Subcutaneous adipose tissue (tissue), 4 donors: ENCODE data around the gene CRYBG2. TPM values are rescaled to one million over a fixed set of nuclear protein-coding genes. Genes with fewer than 3 reads are reported as not detected.

Source experiments
- CTCF ChIP-seq: fragments of 450-650 bp; IDR thresholded peaks from one replicate; pipeline ENCODE4 v1.5.1; 2016; ENCODE audit warnings: low read depth, mild to moderate bottlenecking, control low read depth, antibody characterized with exemption, moderate library complexity
- total RNA-seq, 4 donors: library from RNA; depleted of rRNA; stranded (reverse); fragments of >200 nt; gene quantifications; one replicate each; pipeline ENCODE4 v1.1.0, GENCODE V29; 2016

CRYBG2 gene
- total RNA-seq, 4 donors from 2014 or later = not detected

DNA sequence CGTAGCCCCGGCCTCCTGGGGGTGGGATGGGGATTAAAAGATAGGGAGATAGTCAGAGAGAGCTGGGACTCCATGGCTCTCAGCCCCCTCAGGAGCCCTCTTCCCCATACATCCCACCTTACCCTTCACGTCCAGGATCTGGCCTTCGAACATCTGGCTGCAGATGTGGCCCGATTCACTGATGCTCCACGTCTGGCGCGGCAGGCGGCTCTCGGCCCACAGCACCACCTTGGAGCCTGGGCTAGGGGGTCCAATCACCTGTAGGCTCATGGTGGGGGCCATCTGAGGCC is 31.9 kb downstream of the CRYBG2 start:
- TF ChIP-seq CTCF = no peak

GRCh38 chr1:26321315-26322041 is 32.5 kb downstream of the CRYBG2 start:
- no peak for TF ChIP-seq CTCF

DNA sequence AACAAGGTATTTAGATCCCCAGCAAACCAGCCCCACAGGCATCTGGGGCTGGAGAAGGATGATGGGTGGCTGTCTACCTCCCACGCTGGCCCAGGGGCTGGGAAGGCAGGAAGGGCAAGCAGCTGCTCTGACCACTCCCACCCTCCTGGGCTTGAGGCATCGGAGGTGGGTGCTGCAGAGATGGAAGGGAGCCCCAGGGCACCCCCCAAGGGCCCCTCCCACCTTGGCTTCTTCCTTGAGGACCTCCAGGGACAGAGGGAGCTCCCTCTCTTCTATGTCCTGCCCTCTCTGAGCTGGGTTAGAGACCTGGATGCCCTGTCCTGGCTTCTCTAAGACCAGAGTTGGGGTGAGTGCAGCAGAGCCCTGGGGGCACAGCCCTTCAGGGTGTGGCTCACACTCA is 33.0 kb downstream of the CRYBG2 start:
- TF ChIP-seq CTCF = no peak

DNA sequence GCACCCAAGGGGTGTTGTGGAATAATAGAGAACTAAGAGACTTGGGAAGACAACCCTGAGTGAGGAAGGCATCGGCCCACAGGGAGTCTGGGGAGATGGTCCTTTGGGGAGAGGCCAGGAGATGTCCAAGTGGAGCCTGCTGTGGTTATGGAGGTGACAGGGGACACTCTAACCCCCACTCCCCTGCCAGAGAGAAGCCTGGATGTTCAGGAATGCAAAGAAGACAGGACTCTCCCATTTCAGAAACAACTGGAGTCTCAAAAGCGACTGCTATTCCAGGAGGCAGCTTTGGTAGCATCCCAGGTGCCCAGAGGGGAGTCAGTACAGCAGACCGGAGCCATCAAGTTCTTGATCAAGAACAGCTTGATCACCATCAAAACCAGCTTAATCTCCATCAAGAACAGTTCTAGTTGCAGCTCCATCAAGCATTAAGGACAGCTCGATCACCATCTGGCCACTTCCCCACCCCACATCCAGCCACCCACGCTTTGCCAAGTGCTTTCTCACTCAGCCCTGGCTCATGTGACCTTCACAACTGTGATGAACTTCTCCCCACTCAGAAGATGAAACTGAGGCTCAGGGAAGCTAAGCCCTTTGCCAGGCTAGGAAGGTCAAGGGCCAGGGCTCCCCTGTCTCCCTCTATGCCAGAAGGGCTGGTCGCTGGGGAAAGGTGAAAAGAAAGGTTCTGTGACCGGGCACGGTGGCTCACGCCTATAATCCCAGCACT is 35.4 kb downstream of the CRYBG2 start:
- TF ChIP-seq CTCF = no peak

DNA sequence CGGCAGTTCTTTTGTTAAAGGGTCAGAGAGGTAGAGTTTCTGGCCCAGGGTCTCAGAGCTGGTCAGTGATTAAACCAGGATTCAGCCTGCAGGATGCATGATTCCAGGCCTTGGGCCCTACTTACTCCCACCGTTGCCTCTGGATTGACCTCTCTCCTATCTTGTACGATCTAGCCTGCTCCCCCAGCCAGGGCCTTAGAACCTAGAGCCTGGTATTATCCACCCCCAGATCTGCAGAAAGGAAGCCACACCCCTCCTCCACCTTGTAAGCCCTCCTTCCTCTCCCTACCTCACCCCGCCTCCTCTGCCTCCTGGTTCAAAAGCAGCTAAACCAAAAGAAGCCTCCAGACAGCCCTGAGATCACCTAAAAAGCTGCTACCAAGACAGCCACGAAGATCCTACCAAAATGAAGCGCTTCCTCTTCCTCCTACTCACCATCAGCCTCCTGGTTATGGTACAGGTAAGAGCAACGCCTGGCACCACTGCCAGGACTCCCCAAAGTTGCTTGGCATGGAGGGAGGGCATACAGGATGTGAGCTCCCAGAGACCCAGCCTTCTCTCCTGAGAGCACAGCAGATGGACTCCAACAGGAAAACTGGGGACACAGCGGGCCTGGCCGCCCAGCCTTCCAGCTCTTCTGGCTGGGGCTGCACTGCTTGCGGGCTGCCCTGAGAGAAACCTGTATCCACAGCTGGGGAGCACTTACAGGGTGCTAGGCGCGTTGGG is 36.2 kb downstream of the CRYBG2 start, which contains the start of gene CD52:
Gene CD52, plus strand, starts transcription at position 347 of the 726 bp plus-strand sequence. Its CDS starts 60 bp downstream, at position 407.
- no peak for TF ChIP-seq CTCF

- TF ChIP-seq CTCF = no peak
These were observed 36.8 kb downstream of the CRYBG2 start for GRCh38 chr1:26317146-26317545.
